Type B pancreatic cell (in vitro differentiated cells): ENCODE measurements around the gene COL4A2. TPM values are rescaled to one million over a fixed set of nuclear protein-coding genes. Genes with fewer than 3 reads are reported as not detected.
A peak's percentile ranks its signal among the peaks of the same experiment; 100 is the strongest.

Experiments
- DNase-seq: peaks from one replicate; pipeline ENCODE4 v3.0.0; 2021; ENCODE audit warnings: mixed read lengths; ENCODE audit not compliant: unreplicated experiment; ENCODE audit errors: extremely low spot score
- H3K27ac Mint-ChIP-seq: 2 replicates; pipeline ENCODE4 v1.8.0; 2021; ENCODE audit warnings: mild to moderate bottlenecking, mixed read lengths
- H3K27me3 Mint-ChIP-seq: 2 replicates; pipeline ENCODE4 v1.8.0; 2021; ENCODE audit warnings: mixed read lengths
- H3K36me3 Mint-ChIP-seq: 2 replicates; pipeline ENCODE4 v1.8.0; 2021; ENCODE audit warnings: mixed read lengths
- H3K4me1 Mint-ChIP-seq: one replicate; pipeline ENCODE4 v1.8.0; 2021; ENCODE audit warnings: mixed read lengths; ENCODE audit not compliant: unreplicated experiment
- H3K4me3 Mint-ChIP-seq: 2 replicates; pipeline ENCODE4 v1.8.0; 2021; ENCODE audit warnings: mild to moderate bottlenecking, mixed read lengths
- H3K9me3 Mint-ChIP-seq: 2 replicates; pipeline ENCODE4 v1.8.0; 2021; ENCODE audit warnings: mixed read lengths
- total RNA-seq: library from RNA; stranded (reverse); gene quantifications from 2 replicates; pipeline ENCODE4 v1.2.1, GENCODE V29; 2021; ENCODE audit warnings: low replicate concordance
- TF ChIP-seq, protein P1 (sequence below): fragments of 200-600 bp; sonication (generic); conservative IDR thresholded peaks from 2 replicates; pipeline ENCODE4 v1.5.0; 2021; ENCODE audit warnings: antibody characterized with exemption, mild to moderate bottlenecking

The COL4A2 gene
- total RNA-seq, 1 donor from 2014 or later: 145 TPM

DNA sequence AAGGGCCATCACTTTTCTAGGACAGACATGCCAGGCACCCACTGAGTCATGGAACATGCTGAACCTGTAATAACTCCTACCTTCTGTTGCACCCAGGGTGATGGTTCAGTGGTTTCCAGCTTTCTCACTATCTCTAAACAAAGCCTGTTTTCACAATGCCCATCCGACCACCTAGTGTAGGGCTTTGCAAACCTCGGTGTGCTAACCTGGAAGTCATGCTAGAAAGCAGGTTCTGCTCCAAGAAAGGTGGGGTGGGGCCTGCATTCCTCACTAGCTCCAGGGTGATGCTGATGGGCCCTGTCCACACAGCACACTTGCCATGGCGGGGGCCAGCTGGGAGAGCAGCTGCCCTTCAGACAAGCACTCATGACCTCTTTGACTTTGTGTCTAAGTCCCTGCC is 43.4 kb downstream of the COL4A2 start:
- H3K27ac Mint-ChIP-seq: no peak overlapping the region
- TF ChIP-seq, protein P1, sequence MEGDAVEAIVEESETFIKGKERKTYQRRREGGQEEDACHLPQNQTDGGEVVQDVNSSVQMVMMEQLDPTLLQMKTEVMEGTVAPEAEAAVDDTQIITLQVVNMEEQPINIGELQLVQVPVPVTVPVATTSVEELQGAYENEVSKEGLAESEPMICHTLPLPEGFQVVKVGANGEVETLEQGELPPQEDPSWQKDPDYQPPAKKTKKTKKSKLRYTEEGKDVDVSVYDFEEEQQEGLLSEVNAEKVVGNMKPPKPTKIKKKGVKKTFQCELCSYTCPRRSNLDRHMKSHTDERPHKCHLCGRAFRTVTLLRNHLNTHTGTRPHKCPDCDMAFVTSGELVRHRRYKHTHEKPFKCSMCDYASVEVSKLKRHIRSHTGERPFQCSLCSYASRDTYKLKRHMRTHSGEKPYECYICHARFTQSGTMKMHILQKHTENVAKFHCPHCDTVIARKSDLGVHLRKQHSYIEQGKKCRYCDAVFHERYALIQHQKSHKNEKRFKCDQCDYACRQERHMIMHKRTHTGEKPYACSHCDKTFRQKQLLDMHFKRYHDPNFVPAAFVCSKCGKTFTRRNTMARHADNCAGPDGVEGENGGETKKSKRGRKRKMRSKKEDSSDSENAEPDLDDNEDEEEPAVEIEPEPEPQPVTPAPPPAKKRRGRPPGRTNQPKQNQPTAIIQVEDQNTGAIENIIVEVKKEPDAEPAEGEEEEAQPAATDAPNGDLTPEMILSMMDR: no peak
- H3K27me3 Mint-ChIP-seq: no peaks in the 10 kb centered on the region
- H3K36me3 Mint-ChIP-seq: peaks cover 3% of the 10 kb centered on the region
- H3K9me3 Mint-ChIP-seq: no peaks in the 10 kb centered on the region
- DNase-seq: no peak
- H3K4me3 Mint-ChIP-seq: no peak overlapping the region
- H3K4me1 Mint-ChIP-seq: peaks cover 5% of the 10 kb centered on the region

DNA sequence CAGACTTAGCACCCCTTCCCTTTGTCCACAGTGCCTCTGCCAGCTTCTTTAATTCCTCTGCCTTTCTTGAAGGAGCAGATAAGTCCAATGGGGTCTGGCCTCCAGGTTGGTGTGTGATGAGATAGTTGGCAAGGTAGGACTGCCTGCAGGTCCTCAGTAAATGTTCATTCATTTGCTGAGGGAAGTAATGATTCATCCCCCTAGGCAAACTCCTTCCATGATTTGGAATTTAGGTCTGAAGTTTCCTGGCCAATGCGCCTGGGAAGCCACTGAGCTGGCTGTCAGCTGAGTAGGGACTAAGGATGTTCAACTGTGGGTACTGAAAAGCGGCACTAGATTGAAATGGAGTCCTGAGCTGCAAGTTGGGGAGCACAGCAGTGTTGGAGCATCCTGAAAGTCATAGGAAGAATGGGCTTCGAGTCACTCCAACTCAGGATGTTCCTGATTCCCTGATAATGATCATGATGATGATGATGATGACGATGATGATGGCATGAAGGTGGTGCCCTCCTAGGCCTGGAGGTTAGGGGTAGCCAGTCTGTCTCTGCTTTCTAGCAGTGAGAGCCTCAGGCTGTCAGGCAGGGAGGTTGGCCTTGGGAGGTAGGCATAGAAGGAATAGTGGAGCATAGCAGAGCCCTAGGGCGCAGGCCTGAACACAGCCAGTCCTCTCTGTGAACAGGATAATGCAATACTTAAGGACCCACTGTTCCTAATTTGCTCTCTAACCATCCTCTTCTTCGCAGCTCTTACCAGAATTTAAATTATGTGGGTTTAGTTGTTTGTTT is 44.7 kb downstream of the COL4A2 start:
- Mint-ChIP-seq H3K27me3 (no peaks in the 10 kb centered on the region), H3K4me3 (no peak overlapping the region), H3K27ac (no peak overlapping the region), H3K36me3 (peaks cover 3% of the 10 kb centered on the region), H3K4me1 (peaks cover 5% of the 10 kb centered on the region), H3K9me3 (no peaks in the 10 kb centered on the region)
- TF ChIP-seq, protein P1: no peak
- DNase-seq: no peak

DNA sequence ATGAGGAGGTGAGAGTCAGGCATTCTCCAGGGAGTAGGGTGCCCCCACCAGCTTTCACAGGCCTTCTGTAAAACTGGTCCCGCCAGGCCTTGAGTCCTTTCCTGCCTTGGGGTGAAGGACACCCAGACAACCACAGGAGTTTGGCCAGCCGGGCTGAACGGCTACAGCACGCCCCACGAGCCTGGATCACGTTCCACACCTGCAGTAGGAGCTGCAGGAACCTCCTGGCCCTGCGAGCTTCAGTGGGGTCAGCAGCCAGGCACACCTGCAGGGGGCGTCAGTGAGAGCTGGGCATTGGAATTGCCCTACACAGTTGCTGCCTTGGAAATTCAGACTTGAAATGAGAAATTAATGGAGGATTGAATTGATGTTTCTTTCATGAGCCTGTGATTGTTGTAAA is 45.7 kb downstream of the COL4A2 start:
- H3K27ac Mint-ChIP-seq: no peak overlapping the region
- no peak overlapping the region for H3K4me3 Mint-ChIP-seq
- TF ChIP-seq, protein P1: peak; percentile 33
- peaks cover 4% of the 10 kb centered on the region for H3K36me3 Mint-ChIP-seq
- H3K4me1 Mint-ChIP-seq: peaks cover 5% of the 10 kb centered on the region
- no peak for DNase-seq
- no peaks in the 10 kb centered on the region for H3K9me3 Mint-ChIP-seq
- H3K27me3 Mint-ChIP-seq: no peaks in the 10 kb centered on the region

DNA sequence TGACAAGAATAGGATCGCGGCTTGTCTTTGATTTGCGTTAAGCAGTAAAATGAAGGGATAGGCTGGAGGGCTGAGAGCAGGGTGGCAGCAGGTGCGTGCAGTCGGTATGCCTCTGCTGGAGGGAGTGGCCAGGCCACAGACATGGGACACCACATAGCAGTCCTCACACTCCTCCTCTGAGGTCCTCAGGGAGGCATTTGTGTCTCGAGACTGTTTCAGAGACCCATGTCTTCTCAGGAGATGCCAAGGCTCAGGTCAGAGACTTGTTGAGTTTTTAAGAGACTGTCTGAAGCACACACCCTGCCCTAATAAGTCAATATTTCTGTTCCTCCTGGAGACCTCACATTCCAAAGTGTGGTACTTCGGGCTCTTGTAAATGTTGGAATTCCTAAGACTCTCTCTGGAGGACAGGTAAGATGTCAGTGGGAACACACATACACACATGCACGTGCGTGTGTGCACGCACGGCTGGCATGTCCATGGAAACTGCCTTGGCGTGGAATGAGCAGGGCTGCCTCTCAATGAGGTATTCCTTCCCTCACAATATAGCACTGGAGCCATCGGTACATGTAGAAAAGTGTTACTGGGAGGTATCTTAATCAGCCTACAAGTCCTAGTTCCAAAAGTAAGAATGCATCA is 46.4 kb downstream of the COL4A2 start:
- peaks cover 5% of the 10 kb centered on the region for H3K4me1 Mint-ChIP-seq
- H3K27me3 Mint-ChIP-seq: no peaks in the 10 kb centered on the region
- H3K4me3 Mint-ChIP-seq: no peak overlapping the region
- no peak overlapping the region for H3K27ac Mint-ChIP-seq
- no peak for DNase-seq
- H3K9me3 Mint-ChIP-seq: no peaks in the 10 kb centered on the region
- H3K36me3 Mint-ChIP-seq: peaks cover 4% of the 10 kb centered on the region
- TF ChIP-seq, protein P1: no peak

DNA sequence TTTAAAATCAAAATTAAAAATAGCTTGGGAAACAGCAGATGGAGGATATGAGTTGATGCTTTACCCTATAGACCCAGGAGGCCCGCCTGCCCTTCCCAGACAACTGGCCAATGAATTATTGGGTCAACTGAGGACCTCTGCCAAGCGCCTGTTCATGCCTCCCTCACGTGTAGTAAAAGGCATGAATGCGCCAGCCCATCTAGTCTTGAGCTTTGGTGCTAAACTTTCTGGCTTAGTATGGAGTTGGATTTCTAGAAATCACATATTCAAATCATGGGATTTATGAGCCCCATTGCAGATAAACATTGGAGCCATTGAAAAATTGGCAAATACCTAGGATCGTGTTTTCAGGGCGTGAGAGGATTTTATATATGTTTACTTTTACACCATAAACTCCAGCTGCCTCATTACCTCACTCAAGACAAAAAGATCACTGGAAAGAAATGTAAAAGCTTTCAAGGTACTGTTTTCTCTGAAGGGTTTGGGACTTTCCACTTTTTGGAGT is 47.1 kb downstream of the COL4A2 start:
- TF ChIP-seq, protein P1: no peak
- Mint-ChIP-seq H3K27ac (no peak overlapping the region), H3K27me3 (no peaks in the 10 kb centered on the region), H3K9me3 (no peaks in the 10 kb centered on the region), H3K4me3 (no peak overlapping the region), H3K36me3 (peaks cover 4% of the 10 kb centered on the region), H3K4me1 (peaks cover 5% of the 10 kb centered on the region)
- no peak for DNase-seq
